Measurements from ENCODE around the gene RPS26. TPM values are rescaled to one million over a fixed set of nuclear protein-coding genes. Genes with fewer than 3 reads are reported as not detected.
"Not testable (repeated sequence)": the region's sequence is repeated elsewhere in the genome, so short reads cannot be mapped to it uniquely, and the experiment has no call there.

The RPS26 gene
- total and polyA plus RNA-seq, 9 donors, result 84.2 to 522 (median 255) TPM

DNA sequence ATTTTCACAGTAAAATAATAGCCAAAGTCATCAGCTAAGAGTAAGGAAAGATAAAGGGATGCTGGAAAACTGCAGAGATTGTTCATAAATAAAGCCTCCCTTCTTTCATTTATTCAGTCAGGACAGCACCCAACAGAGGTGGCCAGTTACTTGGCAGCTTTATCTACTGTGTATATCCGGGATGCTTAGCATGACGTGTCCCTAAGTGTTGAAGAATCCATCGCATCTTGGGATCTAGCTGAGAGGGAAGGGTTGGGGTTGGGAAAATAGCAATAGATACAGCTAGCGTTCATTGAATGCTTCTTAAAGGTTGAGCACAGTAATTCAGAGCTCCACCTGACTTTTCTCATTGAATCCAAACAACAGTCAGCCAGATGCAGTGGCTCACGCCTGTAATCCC lies 32.7 kb downstream of the RPS26 start:
- H3K4me3 ChIP-seq (ENCODE audit: low read length), result no peak overlapping the region
- no peaks in the 10 kb centered on the region for H3K36me3 ChIP-seq (ENCODE audit: control insufficient read depth, insufficient read depth, low read length)
- WGBS (ENCODE audit: insufficient coverage), result 88% methylated on average over 3 of the region's 5 CpGs
- H3K27me3 ChIP-seq (ENCODE audit: control insufficient read depth, insufficient read depth, low read length), result peaks cover 4% of the 10 kb centered on the region
- peaks cover 6% of the 10 kb centered on the region for H3K4me1 ChIP-seq (ENCODE audit: control insufficient read depth, insufficient read depth, low read length)
- no peak overlapping the region for H3K27ac ChIP-seq (ENCODE audit: low read length)
- H3K9me3 ChIP-seq (replicated peaks; ENCODE audit: control insufficient read depth, low read depth, low read length), result no peaks in the 10 kb centered on the region
- DNase-seq, result no peak

DNA sequence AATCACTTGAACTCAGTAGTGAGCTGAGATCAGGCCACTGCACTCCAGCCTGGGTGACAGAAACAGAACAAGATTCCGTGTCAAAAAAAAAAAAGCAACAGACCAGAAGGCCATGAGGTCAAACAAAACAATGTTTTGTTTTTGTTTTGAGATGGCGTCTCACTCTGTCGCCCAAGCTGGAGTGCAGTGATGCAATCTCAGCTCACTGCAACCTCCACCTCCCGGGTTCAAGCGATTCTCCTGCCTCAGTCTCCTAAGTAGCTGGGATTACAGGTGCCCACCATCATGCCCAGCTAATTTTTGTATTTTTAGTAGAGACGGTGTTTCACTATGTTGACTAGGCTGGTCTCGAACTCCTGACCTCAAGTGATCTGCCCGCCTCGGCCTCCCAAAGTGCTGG lies 36.2 kb downstream of the RPS26 start:
- not testable (repeated sequence) for H3K4me3 ChIP-seq (ENCODE audit: low read length); H3K36me3 ChIP-seq (ENCODE audit: control insufficient read depth, insufficient read depth, low read length); H3K9me3 ChIP-seq (replicated peaks; ENCODE audit: control insufficient read depth, low read depth, low read length); H3K27ac ChIP-seq (ENCODE audit: low read length); DNase-seq
- Histone ChIP-seq H3K4me1 (ENCODE audit: control insufficient read depth, insufficient read depth, low read length) (peaks cover 25% of the 10 kb centered on the region), H3K27me3 (ENCODE audit: control insufficient read depth, insufficient read depth, low read length) (peaks cover 26% of the 10 kb centered on the region)
- 100% methylated on average over 3 of the region's 9 CpGs for WGBS (ENCODE audit: insufficient coverage)

DNA sequence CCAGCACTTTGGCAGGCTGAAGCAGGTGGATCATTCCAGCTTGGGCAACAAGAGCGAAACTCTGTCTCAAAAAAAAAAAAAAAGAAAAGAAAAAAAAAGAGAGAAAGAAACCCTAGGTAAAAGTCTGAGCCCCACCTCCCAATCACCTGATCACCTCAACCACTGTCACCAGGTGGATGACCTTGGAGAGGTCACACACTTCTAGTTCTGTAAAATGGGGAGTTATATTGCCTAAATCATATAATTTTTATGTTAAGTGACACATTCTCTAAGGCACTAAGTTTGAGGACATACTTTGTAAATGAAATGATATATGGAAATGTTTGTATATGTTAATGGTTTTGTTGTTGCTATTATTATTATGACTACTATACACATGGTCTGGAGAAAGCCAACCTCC lies 36.7 kb downstream of the RPS26 start:
- Histone ChIP-seq H3K27ac (ENCODE audit: low read length) (peak overlapping the region; percentile 90), H3K4me3 (ENCODE audit: low read length) (no peak overlapping the region)
- WGBS (ENCODE audit: insufficient coverage), result no CpG with 5 or more reads among the region's 1 CpG

DNA sequence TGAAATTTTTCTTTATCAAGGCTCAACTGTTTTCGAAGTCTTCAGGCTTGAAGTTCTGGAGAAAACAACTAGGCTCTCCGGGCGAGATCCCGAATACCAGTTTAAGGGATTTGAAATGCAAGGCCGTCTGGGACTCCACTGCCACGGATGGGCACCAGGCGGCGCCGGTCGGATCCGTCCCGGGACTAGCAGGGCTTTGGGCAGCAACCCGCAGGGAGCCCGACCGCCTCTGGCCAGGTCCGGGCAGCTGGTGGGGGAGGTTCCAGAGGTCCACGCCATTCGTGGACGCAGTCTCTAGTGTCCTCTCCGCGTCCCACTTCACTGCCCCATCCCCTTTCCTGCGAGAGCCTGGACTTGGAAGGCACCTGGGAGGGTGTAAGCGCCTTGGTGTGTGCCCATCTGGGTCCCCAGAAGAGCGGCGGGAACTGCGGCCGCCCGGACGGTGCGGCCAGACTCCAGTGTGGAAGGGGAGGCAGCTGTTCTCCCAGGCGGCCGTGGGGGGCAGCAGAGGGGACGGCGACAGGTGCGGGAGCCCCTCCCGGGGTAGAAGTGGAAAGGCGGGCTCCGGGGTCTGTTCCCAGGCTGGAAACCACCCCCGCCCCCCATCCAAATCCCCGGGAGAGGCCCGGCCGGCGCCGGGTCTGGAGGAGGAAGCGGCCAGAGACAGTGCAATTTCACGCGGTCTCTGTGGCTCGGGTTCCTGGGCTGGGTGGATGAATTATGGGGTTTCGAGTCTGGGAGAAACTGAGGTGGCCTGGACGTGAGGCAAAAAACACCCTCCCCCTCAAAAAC lies 37.4 kb downstream of the RPS26 start:
- Histone ChIP-seq H3K4me1 (ENCODE audit: control insufficient read depth, insufficient read depth, low read length) (peaks cover 35% of the 10 kb centered on the region), H3K27me3 (ENCODE audit: control insufficient read depth, insufficient read depth, low read length) (peaks cover 26% of the 10 kb centered on the region), H3K4me3 (ENCODE audit: low read length) (peak overlapping the region; percentile 84), H3K27ac (ENCODE audit: low read length) (peak overlapping the region; percentile 90), H3K36me3 (ENCODE audit: control insufficient read depth, insufficient read depth, low read length) (peaks cover 10% of the 10 kb centered on the region), H3K9me3 (replicated peaks; ENCODE audit: control insufficient read depth, low read depth, low read length) (no peaks in the 10 kb centered on the region)
- peak; percentile 82 for DNase-seq
- 2% methylated on average over 23 of the region's 50 CpGs for WGBS (ENCODE audit: insufficient coverage)

More for the DNA sequence above, 36.7 kb downstream of the RPS26 start:
- Histone ChIP-seq H3K9me3 (replicated peaks; ENCODE audit: control insufficient read depth, low read depth, low read length) (no peaks in the 10 kb centered on the region), H3K36me3 (ENCODE audit: control insufficient read depth, insufficient read depth, low read length) (peaks cover 3% of the 10 kb centered on the region), H3K4me1 (ENCODE audit: control insufficient read depth, insufficient read depth, low read length) (peaks cover 29% of the 10 kb centered on the region), H3K27me3 (ENCODE audit: control insufficient read depth, insufficient read depth, low read length) (peaks cover 26% of the 10 kb centered on the region)
- DNase-seq, result no peak

GRCh38 chr12:56079723-56080555 lies 38.2 kb downstream of the RPS26 start, which contains the start of gene ERBB3:
ERBB3 (plus strand) TSS chr12:56080165; CDS start chr12:56080301, 136 bp downstream.
- under 1% methylated on average over 50 of the region's 59 CpGs for WGBS (ENCODE audit: insufficient coverage)

GRCh38 chr12:56080556-56081138 lies 38.9 kb downstream of the RPS26 start:
- DNase-seq, result no peak
- peaks cover 37% of the 10 kb centered on the region for H3K4me1 ChIP-seq (ENCODE audit: control insufficient read depth, insufficient read depth, low read length)
- H3K4me3 ChIP-seq (ENCODE audit: low read length), result peak overlapping the region; percentile 84

More at GRCh38 chr12:56079723-56080555, 38.2 kb downstream of the RPS26 start, which contains the start of gene ERBB3:
- peaks cover 14% of the 10 kb centered on the region for H3K36me3 ChIP-seq (ENCODE audit: control insufficient read depth, insufficient read depth, low read length)
- DNase-seq, result peak; percentile 79
- peak within 1 kb of the TSS; percentile 90 for H3K27ac ChIP-seq (ENCODE audit: low read length)
- peak within 1 kb of the TSS; percentile 84 for H3K4me3 ChIP-seq (ENCODE audit: low read length)
- H3K4me1 ChIP-seq (ENCODE audit: control insufficient read depth, insufficient read depth, low read length), result peaks cover 35% of the 10 kb centered on the region
- H3K9me3 ChIP-seq (replicated peaks; ENCODE audit: control insufficient read depth, low read depth, low read length), result no peaks in the 10 kb centered on the region
- peaks cover 26% of the 10 kb centered on the region for H3K27me3 ChIP-seq (ENCODE audit: control insufficient read depth, insufficient read depth, low read length)

GRCh38 chr12:56081393-56082347 lies 40.0 kb downstream of the RPS26 start:
- peak; percentile 83 for DNase-seq
- Histone ChIP-seq H3K27me3 (ENCODE audit: control insufficient read depth, insufficient read depth, low read length) (peaks cover 26% of the 10 kb centered on the region), H3K27ac (ENCODE audit: low read length) (peak overlapping the region; percentile 90), H3K36me3 (ENCODE audit: control insufficient read depth, insufficient read depth, low read length) (peaks cover 28% of the 10 kb centered on the region), H3K9me3 (replicated peaks; ENCODE audit: control insufficient read depth, low read depth, low read length) (no peaks in the 10 kb centered on the region), H3K4me3 (ENCODE audit: low read length) (peak overlapping the region; percentile 84), H3K4me1 (ENCODE audit: control insufficient read depth, insufficient read depth, low read length) (peaks cover 40% of the 10 kb centered on the region)
- no CpG with 5 or more reads among the region's 6 CpGs for WGBS (ENCODE audit: insufficient coverage)

More at GRCh38 chr12:56080556-56081138, 38.9 kb downstream of the RPS26 start:
- Histone ChIP-seq H3K27me3 (ENCODE audit: control insufficient read depth, insufficient read depth, low read length) (peaks cover 26% of the 10 kb centered on the region), H3K9me3 (replicated peaks; ENCODE audit: control insufficient read depth, low read depth, low read length) (no peaks in the 10 kb centered on the region), H3K36me3 (ENCODE audit: control insufficient read depth, insufficient read depth, low read length) (peaks cover 20% of the 10 kb centered on the region), H3K27ac (ENCODE audit: low read length) (peak overlapping the region; percentile 90)
- whole genome bisulfite sequencing (ENCODE audit: insufficient coverage), result 26% methylated on average over 8 of the region's 20 CpGs

- Histone ChIP-seq H3K36me3 (ENCODE audit: control insufficient read depth, insufficient read depth, low read length) (peaks cover 29% of the 10 kb centered on the region), H3K27me3 (ENCODE audit: control insufficient read depth, insufficient read depth, low read length) (peaks cover 26% of the 10 kb centered on the region), H3K27ac (ENCODE audit: low read length) (peak overlapping the region; percentile 39), H3K9me3 (replicated peaks; ENCODE audit: control insufficient read depth, low read depth, low read length) (no peaks in the 10 kb centered on the region), H3K4me1 (ENCODE audit: control insufficient read depth, insufficient read depth, low read length) (peaks cover 42% of the 10 kb centered on the region), H3K4me3 (ENCODE audit: low read length) (peak overlapping the region; percentile 84)
- no CpG with 5 or more reads among the region's 2 CpGs for WGBS (ENCODE audit: insufficient coverage)
- no peak for DNase-seq
Observed at GRCh38 chr12:56082382-56082781, 40.7 kb downstream of the RPS26 start.

DNA sequence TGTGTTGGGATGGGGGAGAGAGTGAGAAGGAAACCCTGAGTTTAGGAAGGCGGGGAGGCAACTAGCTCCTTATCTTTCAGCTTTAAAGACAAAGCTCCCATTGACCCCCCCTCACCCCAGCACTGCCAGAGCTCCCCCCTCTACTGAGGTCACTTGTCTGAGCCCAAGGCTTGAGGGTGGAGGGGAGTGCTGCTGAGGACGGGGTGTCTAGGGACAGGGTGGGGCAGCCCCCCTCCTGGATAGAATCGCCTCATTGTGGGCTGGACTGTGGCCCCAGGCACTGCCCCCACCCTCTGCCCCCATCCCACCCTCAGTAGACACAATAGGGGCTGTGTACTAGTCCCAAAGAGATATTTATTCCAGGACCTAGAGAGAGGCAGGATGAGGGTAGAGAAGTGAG lies 41.2 kb downstream of the RPS26 start:
- Histone ChIP-seq H3K4me1 (ENCODE audit: control insufficient read depth, insufficient read depth, low read length) (peaks cover 42% of the 10 kb centered on the region), H3K27ac (ENCODE audit: low read length) (peak overlapping the region; percentile 39), H3K4me3 (ENCODE audit: low read length) (no peak overlapping the region), H3K36me3 (ENCODE audit: control insufficient read depth, insufficient read depth, low read length) (peaks cover 35% of the 10 kb centered on the region), H3K9me3 (replicated peaks; ENCODE audit: control insufficient read depth, low read depth, low read length) (no peaks in the 10 kb centered on the region), H3K27me3 (ENCODE audit: control insufficient read depth, insufficient read depth, low read length) (peaks cover 26% of the 10 kb centered on the region)
- no CpG with 5 or more reads among the region's 3 CpGs for WGBS (ENCODE audit: insufficient coverage)
- no peak for DNase-seq
